H9 (cell line): ENCODE data around the gene BRSK2. TPM values are rescaled to one million over a fixed set of nuclear protein-coding genes. Genes with fewer than 3 reads are reported as not detected.

ENCODE experiments used
- DNase-seq: peaks from one replicate; pipeline ENCODE4 v3.0.0-alpha.2; 2017
- H2AFZ ChIP-seq: one replicate; pipeline ENCODE4 v1.6.1; 2013; ENCODE audit warnings: mild to moderate bottlenecking, low read length, control low read depth, moderate library complexity
- H2AK5ac ChIP-seq: 2 replicates; pipeline ENCODE4 v1.6.1; 2013; ENCODE audit warnings: low read length, control low read depth, mixed read lengths; ENCODE audit not compliant: insufficient read length
- H2BK120ac ChIP-seq: one replicate; pipeline ENCODE4 v1.6.1; 2013; ENCODE audit warnings: low read depth, mild to moderate bottlenecking, low read length, control low read depth, inconsistent platforms; ENCODE audit not compliant: poor library complexity, severe bottlenecking
- H2BK12ac ChIP-seq: 2 replicates; pipeline ENCODE4 v1.6.1; 2013; ENCODE audit warnings: low read length, control low read depth, mixed read lengths, low read depth; ENCODE audit not compliant: insufficient read length
- H2BK15ac ChIP-seq: 2 replicates; pipeline ENCODE4 v1.6.1; 2013; ENCODE audit warnings: low read depth, low read length, control low read depth
- H2BK20ac ChIP-seq: one replicate; pipeline ENCODE4 v1.6.1; 2013; ENCODE audit warnings: low read depth, mild to moderate bottlenecking, low read length, control low read depth, inconsistent platforms; ENCODE audit not compliant: poor library complexity, severe bottlenecking
- H2BK5ac ChIP-seq: 2 replicates; pipeline ENCODE4 v1.6.1; 2013; ENCODE audit warnings: low read length, control low read depth, mixed read lengths; ENCODE audit not compliant: insufficient read length
- H3K14ac ChIP-seq: 2 replicates; pipeline ENCODE4 v1.6.1; 2013; ENCODE audit warnings: low read length, control low read depth; ENCODE audit not compliant: insufficient read depth
- H3K18ac ChIP-seq: 2 replicates; pipeline ENCODE4 v1.6.1; 2013; ENCODE audit warnings: low read depth, mild to moderate bottlenecking, mixed read lengths, low read length, control low read depth; ENCODE audit not compliant: insufficient read length
- H3K23ac ChIP-seq: 2 replicates; pipeline ENCODE4 v1.6.1; 2013; ENCODE audit warnings: low read length, control low read depth, mixed read lengths, low read depth; ENCODE audit not compliant: insufficient read length
- H3K23me2 ChIP-seq: 2 replicates; pipeline ENCODE4 v1.6.1; 2013; ENCODE audit warnings: low read depth, mild to moderate bottlenecking, mixed read lengths, low read length, control low read depth; ENCODE audit not compliant: insufficient read length, poor library complexity, severe bottlenecking
- H3K27ac ChIP-seq: 2 replicates; pipeline ENCODE4 v1.5.1; 2013; ENCODE audit warnings: low read length, control low read depth, mixed read lengths, low read depth; ENCODE audit not compliant: insufficient read length
- H3K27me3 ChIP-seq: 2 replicates; pipeline ENCODE4 v1.6.1; 2013; ENCODE audit warnings: low read length, control low read depth, inconsistent platforms; ENCODE audit not compliant: insufficient read depth
- H3K4ac ChIP-seq: 2 replicates; pipeline ENCODE4 v1.6.1; 2013; ENCODE audit warnings: low read depth, mild to moderate bottlenecking, control low read depth, inconsistent platforms, low read length, moderate library complexity
- H3K4me1 ChIP-seq: 2 replicates; pipeline ENCODE4 v1.6.1; 2013; ENCODE audit warnings: low read length, control low read depth, inconsistent platforms; ENCODE audit not compliant: insufficient read depth
- H3K4me2 ChIP-seq: 2 replicates; pipeline ENCODE4 v1.6.1; 2013; ENCODE audit warnings: low read length, control low read depth, mixed read lengths; ENCODE audit not compliant: insufficient read length, insufficient read depth
- H3K56ac ChIP-seq: 2 replicates; pipeline ENCODE4 v1.6.1; 2013; ENCODE audit warnings: low read depth, mild to moderate bottlenecking, mixed read lengths, low read length, control low read depth; ENCODE audit not compliant: insufficient read length
- H3K79me1 ChIP-seq: 2 replicates; pipeline ENCODE4 v1.6.1; 2013; ENCODE audit warnings: low read depth, mild to moderate bottlenecking, moderate library complexity, low read length, control low read depth, inconsistent platforms; ENCODE audit not compliant: insufficient read depth, poor library complexity, severe bottlenecking
- H3K79me2 ChIP-seq: 2 replicates; pipeline ENCODE4 v1.6.1; 2013; ENCODE audit warnings: low read length, control low read depth, inconsistent platforms; ENCODE audit not compliant: insufficient read depth
- H3K9ac ChIP-seq: 2 replicates; pipeline ENCODE4 v1.6.1; 2013; ENCODE audit warnings: low read length, control low read depth, mixed read lengths; ENCODE audit not compliant: insufficient read length; ENCODE audit errors: extremely low read depth
- H3K9me3 ChIP-seq: one replicate; pipeline ENCODE4 v1.6.1; 2013; ENCODE audit warnings: low read depth, low read length, inconsistent platforms; ENCODE audit not compliant: control insufficient read depth
- H3T11ph ChIP-seq: one replicate; pipeline ENCODE4 v1.6.1; 2013; ENCODE audit warnings: mild to moderate bottlenecking, low read length, control low read depth, inconsistent platforms
- H4K20me1 ChIP-seq: one replicate; pipeline ENCODE4 v1.6.1; 2013; ENCODE audit not compliant: control insufficient read depth, insufficient read length, insufficient read depth
- H4K5ac ChIP-seq: 2 replicates; pipeline ENCODE4 v1.6.1; 2013; ENCODE audit warnings: low read depth, mild to moderate bottlenecking, mixed read lengths, low read length, control low read depth; ENCODE audit not compliant: insufficient read length
- H4K8ac ChIP-seq: replicated peaks from 2 replicates; pipeline ENCODE4 v1.6.1; 2013; ENCODE audit warnings: low read length, control low read depth, mixed read lengths, low read depth; ENCODE audit not compliant: insufficient read length
- H4K91ac ChIP-seq: 2 replicates; pipeline ENCODE4 v1.6.1; 2013; ENCODE audit warnings: low read depth, mild to moderate bottlenecking, moderate library complexity, mixed read lengths, low read length, control low read depth; ENCODE audit not compliant: insufficient read length
- H3K27ac Mint-ChIP-seq, 3 experiments: 2 replicates in 2 of 3; 3 replicates in 1 of 3; pipeline ENCODE4 v1.8.0; 2020 to 2021; ENCODE audit warnings: mixed read lengths in 3 of 3, mild to moderate bottlenecking in 1 of 3, moderate library complexity in 1 of 3
- H3K27me3 Mint-ChIP-seq: 2 replicates; pipeline ENCODE4 v1.8.0; 2021; ENCODE audit warnings: low read depth, mild to moderate bottlenecking, moderate library complexity, mixed read lengths
- H3K36me3 Mint-ChIP-seq, 3 experiments: 2 replicates in 2 of 3; 3 replicates in 1 of 3; pipeline ENCODE4 v1.8.0; 2020 to 2021; ENCODE audit warnings: low read depth in 3 of 3, mixed read lengths in 3 of 3; ENCODE audit not compliant: insufficient read depth in 1 of 3
- H3K4me1 Mint-ChIP-seq, 2 experiments: 2 replicates each; pipeline ENCODE4 v1.8.0; 2020; ENCODE audit warnings: mixed read lengths in 2 of 2
- H3K4me3 Mint-ChIP-seq, 2 experiments: 2 replicates in 1 of 2; 3 replicates in 1 of 2; pipeline ENCODE4 v1.8.0; 2020 to 2021; ENCODE audit warnings: mild to moderate bottlenecking in 2 of 2, mixed read lengths in 2 of 2, moderate library complexity in 1 of 2
- H3K9me3 Mint-ChIP-seq, 2 experiments: 2 replicates in 1 of 2; 3 replicates in 1 of 2; pipeline ENCODE4 v1.8.0; 2020; ENCODE audit warnings: mild to moderate bottlenecking in 2 of 2, mixed read lengths in 2 of 2, moderate library complexity in 1 of 2
- CTCF ChIP-seq: fragments of 200-600 bp; sonication (generic); conservative IDR thresholded peaks from 3 replicates; pipeline ENCODE4 v1.8.0; 2021; ENCODE audit warnings: antibody characterized with exemption, mild to moderate bottlenecking
- WGBS: extraction: QIAGEN DNeasy Blood & Tissue Kit; methylation state at CpG from one replicate; pipeline ENCODE4 v1.1.7; 2013; ENCODE audit warnings: missing lambda C conversion rate, low lambda C conversion rate, mixed read lengths; ENCODE audit not compliant: insufficient read length; ENCODE audit errors: extremely low coverage; 5-methylcytosine and 5-hydroxymethylcytosine counted together
- total RNA-seq: library from RNA; stranded (reverse); gene quantifications from 2 replicates; pipeline ENCODE4 v1.2.1, GENCODE V29; 2021

BRSK2 gene
- total RNA-seq, 1 experiment from 2014 or later = 28.4 TPM

- Histone ChIP-seq H3K18ac (no peak overlapping the region), H2AFZ (no peak overlapping the region), H3K23me2 (no peaks in the 10 kb centered on the region), H2BK120ac (no peak overlapping the region), H4K20me1 (no peaks in the 10 kb centered on the region), H3K23ac (no peak overlapping the region), H3K14ac (no peak overlapping the region), H3K79me2 (no peaks in the 10 kb centered on the region), H3K27ac (no peak overlapping the region), H2BK12ac (no peak overlapping the region), H3K4me2 (no peak overlapping the region), H4K5ac (no peak overlapping the region), H3K27me3 (no peaks in the 10 kb centered on the region), H4K91ac (no peak overlapping the region), H2BK5ac (no peak overlapping the region), H2BK15ac (no peak overlapping the region), H4K8ac (no peak overlapping the region), H2BK20ac (no peak overlapping the region), H3K79me1 (no peaks in the 10 kb centered on the region), H3K4me1 (no peaks in the 10 kb centered on the region), H2AK5ac (no peak overlapping the region), H3K4ac (no peak overlapping the region), H3K9ac (no peak overlapping the region), H3T11ph (no peak overlapping the region), H3K9me3 (no peaks in the 10 kb centered on the region), H3K56ac (no peak overlapping the region)
- WGBS = no CpG with 5 or more reads among the region's 5 CpGs
- no peak for TF ChIP-seq CTCF
- no peak for DNase-seq
- Mint-ChIP-seq H3K4me3 (no peak overlapping the region), H3K4me1 (peaks cover 0 to 10% of the 10 kb centered on the region in 2 experiments; a peak in 2 of 4 replicates), H3K9me3 (no peaks in the 10 kb centered on the region), H3K27ac (no peak overlapping the region), H3K36me3 (peaks cover 0 to 8% (median 6%) of the 10 kb centered on the region in 3 experiments; a peak in 3 of 7 replicates), H3K27me3 (no peaks in the 10 kb centered on the region)
These were observed 66.0 kb downstream of the BRSK2 start for GRCh38 chr11:1455763-1456060.
